Natural killer cell (primary cell): ENCODE measurements around the gene NUDT3. TPM values are rescaled to one million over a fixed set of nuclear protein-coding genes. Genes with fewer than 3 reads are reported as not detected.

ENCODE experiments used
- ATAC-seq, 3 donors: fragments of 150-1000 bp in 2 of 3; fragments of 200-7000 bp in 1 of 3; cut with Tn5 transposase; 1 replicate in 1 of 3; 2 replicates in 2 of 3; pipeline ENCODE4 v1.10.0; 2021; ENCODE audit warnings: mild to moderate bottlenecking in 2 of 3, moderate library complexity in 2 of 3
- DNase-seq, 2 donors: peaks; one replicate each; pipeline versions ENCODE4 v3.0.0 to v3.0.0-alpha.2; 2013 to 2021; ENCODE audit warnings: mixed read lengths in 1 of 2
- H3K27ac ChIP-seq: one replicate; pipeline ENCODE4 v1.5.1; 2013; ENCODE audit warnings: mild to moderate bottlenecking, low read length
- H3K27me3 ChIP-seq: one replicate; pipeline ENCODE4 v1.6.1; 2013; ENCODE audit warnings: low read length; ENCODE audit not compliant: control insufficient read depth, insufficient read depth
- H3K36me3 ChIP-seq: one replicate; pipeline ENCODE4 v1.6.1; 2013; ENCODE audit warnings: low read length; ENCODE audit not compliant: control insufficient read depth, insufficient read depth
- H3K4me1 ChIP-seq: one replicate; pipeline ENCODE4 v1.6.1; 2013; ENCODE audit warnings: low read length; ENCODE audit not compliant: control insufficient read depth, insufficient read depth
- H3K4me3 ChIP-seq: one replicate; pipeline ENCODE4 v1.5.1; 2013; ENCODE audit warnings: low read length
- H3K9me3 ChIP-seq: one replicate; pipeline ENCODE4 v1.6.1; 2013; ENCODE audit warnings: low read length; ENCODE audit not compliant: control insufficient read depth, insufficient read depth
- H3K27ac Mint-ChIP-seq, 2 donors: one replicate each; pipeline ENCODE4 v1.8.0; 2022; ENCODE audit warnings: mild to moderate bottlenecking in 2 of 2, mixed read lengths in 2 of 2, moderate library complexity in 1 of 2
- H3K27me3 Mint-ChIP-seq, 2 donors: one replicate each; pipeline ENCODE4 v1.8.0; 2022; ENCODE audit warnings: low read depth in 2 of 2, mixed read lengths in 2 of 2
- H3K36me3 Mint-ChIP-seq: one replicate; pipeline ENCODE4 v1.8.0; 2022; ENCODE audit warnings: mixed read lengths
- H3K4me1 Mint-ChIP-seq, 2 donors: one replicate each; pipeline ENCODE4 v1.8.0; 2022; ENCODE audit warnings: mixed read lengths in 2 of 2
- H3K4me3 Mint-ChIP-seq: one replicate; pipeline ENCODE4 v1.8.0; 2022; ENCODE audit warnings: mild to moderate bottlenecking, moderate library complexity, mixed read lengths
- H3K9me3 Mint-ChIP-seq, 2 donors: one replicate each; pipeline ENCODE4 v1.8.0; 2022; ENCODE audit warnings: mixed read lengths in 2 of 2
- WGBS: methylation state at CpG from one replicate; pipeline ENCODE4 v1.1.7; 2013; ENCODE audit warnings: missing lambda C conversion rate; ENCODE audit not compliant: insufficient coverage; 5-methylcytosine and 5-hydroxymethylcytosine counted together
- intact Hi-C: fragments of 100-400 bp; cut with micrococcal nuclease; formaldehyde crosslinking; loops from one replicate; pipeline ENCODE4 v1.14.2; 2022
- total RNA-seq, 4 donors: library from RNA; stranded (reverse); fragments of 120-200 nt in 1 of 4; gene quantifications; one replicate each; pipeline versions ENCODE4 v1.2.3 to v1.2.4, GENCODE V29; 2013 to 2022
- TF ChIP-seq, protein P1 (sequence below): fragments of 200-600 bp; IDR thresholded peaks from one replicate; pipeline ENCODE4 v1.8.0; 2022; ENCODE audit warnings: antibody characterized with exemption

NUDT3 gene
- total RNA-seq, 3 donors from 2014 or later (not counting 1 experiment from before 2014, with no cell fraction given), result 22.0 to 26.3 (median 26.1) TPM

DNA sequence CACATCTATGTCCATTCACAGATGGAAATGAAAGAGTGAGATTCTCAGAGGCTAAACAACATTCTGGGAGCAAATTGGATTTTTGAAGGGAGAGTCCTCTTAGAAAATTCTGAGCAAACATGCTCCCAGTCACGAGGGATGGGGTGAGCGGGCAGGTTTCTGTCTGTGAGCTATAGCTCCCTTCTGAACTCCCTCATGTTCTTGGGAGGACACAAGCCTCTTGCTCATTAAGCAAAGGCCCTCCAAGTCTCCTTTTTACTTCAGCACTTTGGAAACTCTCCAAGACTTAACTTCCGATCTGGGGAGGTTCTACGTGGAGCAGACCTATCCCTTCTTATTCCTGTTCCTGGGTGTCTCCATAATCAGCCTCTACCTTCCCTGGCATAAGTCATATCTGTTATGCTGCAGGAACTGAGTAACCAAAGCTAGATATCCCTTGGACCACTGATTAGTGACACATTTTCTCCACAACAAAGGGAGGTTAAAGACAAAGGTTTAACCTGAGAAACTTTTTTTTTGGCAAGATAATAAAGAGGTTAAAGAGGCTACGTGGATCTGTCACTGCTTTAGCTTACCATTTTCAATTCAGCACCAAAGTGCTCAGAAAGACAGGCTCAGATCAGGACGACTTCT lies 110.7 kb downstream of the NUDT3 start:
- 87% methylated on average over 6 of the region's 6 CpGs for WGBS
- no peak for DNase-seq
- intact Hi-C loops, result no loop called here
- Mint-ChIP-seq H3K4me1 (peaks cover 0 to 24% of the 10 kb centered on the region in 2 donors), H3K9me3 (no peaks in the 10 kb centered on the region), H3K27ac (no peak overlapping the region), H3K27me3 (no peaks in the 10 kb centered on the region), H3K36me3 (no peaks in the 10 kb centered on the region), H3K4me3 (no peak overlapping the region)
- no peaks in the 10 kb centered on the region for H3K36me3 ChIP-seq
- no peaks in the 10 kb centered on the region for H3K27me3 ChIP-seq
- H3K4me1 ChIP-seq, result no peaks in the 10 kb centered on the region
- H3K4me3 ChIP-seq, result no peak overlapping the region
- no peak overlapping the region for H3K27ac ChIP-seq
- TF ChIP-seq, protein P1, sequence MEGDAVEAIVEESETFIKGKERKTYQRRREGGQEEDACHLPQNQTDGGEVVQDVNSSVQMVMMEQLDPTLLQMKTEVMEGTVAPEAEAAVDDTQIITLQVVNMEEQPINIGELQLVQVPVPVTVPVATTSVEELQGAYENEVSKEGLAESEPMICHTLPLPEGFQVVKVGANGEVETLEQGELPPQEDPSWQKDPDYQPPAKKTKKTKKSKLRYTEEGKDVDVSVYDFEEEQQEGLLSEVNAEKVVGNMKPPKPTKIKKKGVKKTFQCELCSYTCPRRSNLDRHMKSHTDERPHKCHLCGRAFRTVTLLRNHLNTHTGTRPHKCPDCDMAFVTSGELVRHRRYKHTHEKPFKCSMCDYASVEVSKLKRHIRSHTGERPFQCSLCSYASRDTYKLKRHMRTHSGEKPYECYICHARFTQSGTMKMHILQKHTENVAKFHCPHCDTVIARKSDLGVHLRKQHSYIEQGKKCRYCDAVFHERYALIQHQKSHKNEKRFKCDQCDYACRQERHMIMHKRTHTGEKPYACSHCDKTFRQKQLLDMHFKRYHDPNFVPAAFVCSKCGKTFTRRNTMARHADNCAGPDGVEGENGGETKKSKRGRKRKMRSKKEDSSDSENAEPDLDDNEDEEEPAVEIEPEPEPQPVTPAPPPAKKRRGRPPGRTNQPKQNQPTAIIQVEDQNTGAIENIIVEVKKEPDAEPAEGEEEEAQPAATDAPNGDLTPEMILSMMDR, result no peak
- no peaks in the 10 kb centered on the region for H3K9me3 ChIP-seq
- no peak for ATAC-seq

DNA sequence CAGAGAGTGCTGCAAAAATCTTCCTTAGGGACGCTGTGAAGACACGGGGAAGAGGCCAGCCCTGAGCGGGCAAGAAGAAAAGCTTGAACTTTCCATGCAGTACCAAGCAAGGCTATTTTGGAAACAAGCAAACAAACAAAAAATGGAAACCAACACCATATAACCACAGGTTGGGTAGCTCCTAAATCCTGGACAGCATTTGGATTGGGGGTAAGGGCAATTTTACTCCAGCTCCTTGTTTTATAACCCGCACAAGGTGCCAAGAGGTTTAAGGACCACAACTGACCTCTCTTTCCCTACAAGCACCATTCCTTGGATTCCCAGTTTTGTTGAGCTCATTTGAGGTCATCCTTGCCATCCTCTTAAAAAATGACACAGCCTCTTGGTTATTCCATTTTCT lies 112.3 kb downstream of the NUDT3 start:
- Histone ChIP-seq H3K36me3 (no peaks in the 10 kb centered on the region), H3K4me3 (no peak overlapping the region), H3K9me3 (no peaks in the 10 kb centered on the region), H3K27me3 (no peaks in the 10 kb centered on the region), H3K27ac (no peak overlapping the region), H3K4me1 (no peaks in the 10 kb centered on the region)
- H3K4me3 Mint-ChIP-seq, result no peak overlapping the region
- H3K36me3 Mint-ChIP-seq, result no peaks in the 10 kb centered on the region
- TF ChIP-seq, protein P1, result no peak
- peaks cover 0 to 24% of the 10 kb centered on the region in 2 donors for H3K4me1 Mint-ChIP-seq
- no peaks in the 10 kb centered on the region for H3K9me3 Mint-ChIP-seq
- ATAC-seq, result no peak
- no peaks in the 10 kb centered on the region for H3K27me3 Mint-ChIP-seq
- no peak overlapping the region for H3K27ac Mint-ChIP-seq
- no peak for DNase-seq
- intact Hi-C loops, result no loop called here
- WGBS, result 94% methylated on average over 4 of the region's 4 CpGs

DNA sequence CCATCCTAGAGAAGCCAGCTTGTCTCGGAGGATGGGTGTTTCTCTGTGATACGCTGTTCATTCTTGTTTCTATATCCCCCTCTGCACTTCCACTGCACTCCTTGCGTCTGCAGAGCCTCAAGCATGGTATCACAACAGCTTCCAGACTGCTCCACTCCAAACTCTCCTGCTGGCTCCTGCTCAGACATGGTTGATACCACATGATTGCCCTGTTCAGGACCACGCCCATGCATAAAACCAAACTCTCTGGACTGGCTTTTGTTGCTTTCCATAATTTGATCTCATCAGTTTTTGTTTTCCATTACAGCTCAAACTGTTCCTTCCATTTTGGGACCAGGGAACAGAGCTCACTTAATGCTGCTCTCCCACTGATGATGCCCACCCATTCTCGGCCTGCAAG lies 113.6 kb downstream of the NUDT3 start:
- no peaks in the 10 kb centered on the region for H3K27me3 Mint-ChIP-seq
- no peak overlapping the region for H3K4me3 Mint-ChIP-seq
- no peaks in the 10 kb centered on the region for H3K27me3 ChIP-seq
- no peaks in the 10 kb centered on the region for H3K36me3 ChIP-seq
- H3K36me3 Mint-ChIP-seq, result no peaks in the 10 kb centered on the region
- H3K4me1 ChIP-seq, result no peaks in the 10 kb centered on the region
- DNase-seq (no peak), ATAC-seq (no peak)
- no peak overlapping the region for H3K27ac Mint-ChIP-seq
- TF ChIP-seq, protein P1, result no peak
- intact Hi-C loops, result no loop called here
- no peaks in the 10 kb centered on the region for H3K9me3 Mint-ChIP-seq
- no peak overlapping the region for H3K4me3 ChIP-seq
- peaks cover 0 to 15% of the 10 kb centered on the region in 2 donors for H3K4me1 Mint-ChIP-seq
- no peaks in the 10 kb centered on the region for H3K9me3 ChIP-seq
- 95% methylated on average over 5 of the region's 5 CpGs for WGBS
- H3K27ac ChIP-seq, result no peak overlapping the region

DNA sequence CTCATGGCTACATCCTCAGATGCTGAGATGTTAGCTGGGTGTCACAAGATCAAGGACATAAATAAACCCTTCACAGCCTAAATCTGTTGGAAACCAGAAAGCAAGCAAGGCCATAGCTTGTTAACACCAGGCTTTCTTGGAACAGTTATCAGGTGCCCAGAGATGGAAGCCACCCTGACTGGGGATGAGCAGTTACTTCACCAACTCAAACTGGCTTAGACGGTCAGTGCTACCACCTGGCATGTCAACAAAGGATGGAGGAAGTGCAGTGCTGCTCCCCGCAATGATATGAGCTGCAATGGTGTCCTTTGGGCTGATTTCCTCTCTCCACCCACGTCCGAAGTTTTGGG lies 114.7 kb downstream of the NUDT3 start:
- no peak for ATAC-seq
- H3K27ac ChIP-seq, result no peak overlapping the region

More for the DNA sequence above, 114.7 kb downstream of the NUDT3 start:
- Histone ChIP-seq H3K9me3 (no peaks in the 10 kb centered on the region), H3K36me3 (no peaks in the 10 kb centered on the region), H3K27me3 (no peaks in the 10 kb centered on the region), H3K4me3 (no peak overlapping the region), H3K4me1 (peaks cover 6% of the 10 kb centered on the region)
- DNase-seq, result no peak
- TF ChIP-seq, protein P1, result no peak
- no peaks in the 10 kb centered on the region for H3K9me3 Mint-ChIP-seq
- H3K27ac Mint-ChIP-seq, result no peak overlapping the region
- intact Hi-C loops, result no loop called here
- no peaks in the 10 kb centered on the region for H3K36me3 Mint-ChIP-seq
- WGBS, result 94% methylated on average over 4 of the region's 4 CpGs
- peaks cover 0 to 15% of the 10 kb centered on the region in 2 donors for H3K4me1 Mint-ChIP-seq
- H3K27me3 Mint-ChIP-seq, result no peaks in the 10 kb centered on the region
- H3K4me3 Mint-ChIP-seq, result no peak overlapping the region
